ENCODE results near the gene OPRM1. TPM values are rescaled to one million over a fixed set of nuclear protein-coding genes. Genes with fewer than 3 reads are reported as not detected.

Gene OPRM1
- total and polyA plus RNA-seq, 2 donors (not counting 1 experiment from before 2014, with no cell fraction given): not detected

DNA sequence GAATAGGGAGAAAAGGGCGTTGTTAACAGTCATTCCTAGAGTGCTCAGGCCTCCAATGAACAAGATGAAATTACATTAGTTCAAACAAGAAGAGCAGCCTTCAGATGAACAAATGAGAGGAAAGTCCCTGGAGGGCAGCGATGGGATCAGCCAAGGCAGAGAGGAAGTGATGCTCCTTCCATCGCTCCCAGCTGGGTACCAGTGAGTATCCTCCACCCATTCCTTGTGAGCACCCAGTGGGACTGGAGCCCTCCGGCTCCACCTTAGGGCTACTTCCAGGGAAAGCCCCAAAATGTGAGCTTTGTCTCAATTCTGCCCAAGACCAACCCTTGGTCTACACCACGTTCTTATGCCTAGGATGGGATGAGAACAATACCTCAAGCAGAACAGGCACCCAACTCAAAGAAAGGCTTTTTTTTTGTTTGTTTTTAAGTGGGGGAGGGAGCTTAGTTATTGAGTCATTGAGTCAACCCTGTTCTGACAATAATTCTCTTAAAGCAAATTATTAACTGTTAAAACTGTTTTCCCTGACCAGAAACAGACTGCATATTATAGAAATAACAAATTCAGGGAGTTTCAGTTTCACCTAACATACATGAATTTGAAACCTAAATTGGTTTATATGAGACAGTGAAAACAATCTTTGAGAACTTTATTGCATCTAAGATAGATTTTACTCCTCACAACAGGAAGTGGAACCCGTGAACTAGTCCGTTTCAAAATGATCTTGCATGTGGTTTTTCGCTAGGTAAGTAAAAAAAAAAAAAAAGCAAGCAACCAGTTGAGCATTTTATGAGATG, 210.7 kb downstream of the OPRM1 start:
- Histone ChIP-seq H3K27ac (ENCODE audit: low read length in 2 of 2) (no peak overlapping the region), H3K9ac (ENCODE audit: low read length) (no peak overlapping the region), H4K20me1 (ENCODE audit: control insufficient read depth, insufficient read depth, low read length, poor library complexity, severe bottlenecking) (no peaks in the 10 kb centered on the region), H3K9me3 (ENCODE audit: control extremely low read depth in 1 of 3, control insufficient read depth in 2 of 3, insufficient read depth in 1 of 3, low read length in 2 of 3) (peaks cover 0 to 3% (median 0%) of the 10 kb centered on the region in 3 donors), H3K79me2 (ENCODE audit: control insufficient read depth, insufficient read depth, low read length) (no peaks in the 10 kb centered on the region), H3K27me3 (replicated peaks in 1 of 4; ENCODE audit: control extremely low read depth in 1 of 4, control insufficient read depth in 3 of 4, insufficient read depth in 4 of 4, low read length in 3 of 4) (no peaks in the 10 kb centered on the region), H2AFZ (ENCODE audit: insufficient read depth, low read depth, low read length, poor library complexity, severe bottlenecking) (no peak overlapping the region), H3K4me3 (ENCODE audit: control extremely low read depth in 1 of 5, extremely low read depth in 1 of 5, insufficient read depth in 1 of 5, low read depth in 2 of 5, low read length in 4 of 5) (no peak overlapping the region), H3K4me1 (ENCODE audit: control insufficient read depth in 2 of 2, insufficient read depth in 2 of 2, low read length in 2 of 2) (peaks cover 13 to 17% of the 10 kb centered on the region in 2 donors), H3K36me3 (replicated peaks in 1 of 2; ENCODE audit: control extremely low read depth in 1 of 2, control insufficient read depth in 1 of 2, extremely low read depth in 1 of 2, insufficient read depth in 2 of 2, low read length in 1 of 2) (no peaks in the 10 kb centered on the region), H3K4me2 (replicated peaks; ENCODE audit: low read depth, low read length, poor library complexity, severe bottlenecking) (peak overlapping the region; percentile 32)
- intact Hi-C loops (cut with micrococcal nuclease): no loop called here
- H3K9me3 Mint-ChIP-seq (ENCODE audit: insufficient read depth): peaks cover 3% of the 10 kb centered on the region
- no peak overlapping the region for H3K27ac Mint-ChIP-seq
- H3K4me3 Mint-ChIP-seq: no peak overlapping the region
- CTCF ChIA-PET: no interaction called here
- TF ChIP-seq EZH2 (IDR thresholded peaks at IDR 0.05; ENCODE audit: borderline replicate concordance, insufficient read depth, low read depth, low read length, poor library complexity, severe bottlenecking): no peak
- TF ChIP-seq, protein P1, sequence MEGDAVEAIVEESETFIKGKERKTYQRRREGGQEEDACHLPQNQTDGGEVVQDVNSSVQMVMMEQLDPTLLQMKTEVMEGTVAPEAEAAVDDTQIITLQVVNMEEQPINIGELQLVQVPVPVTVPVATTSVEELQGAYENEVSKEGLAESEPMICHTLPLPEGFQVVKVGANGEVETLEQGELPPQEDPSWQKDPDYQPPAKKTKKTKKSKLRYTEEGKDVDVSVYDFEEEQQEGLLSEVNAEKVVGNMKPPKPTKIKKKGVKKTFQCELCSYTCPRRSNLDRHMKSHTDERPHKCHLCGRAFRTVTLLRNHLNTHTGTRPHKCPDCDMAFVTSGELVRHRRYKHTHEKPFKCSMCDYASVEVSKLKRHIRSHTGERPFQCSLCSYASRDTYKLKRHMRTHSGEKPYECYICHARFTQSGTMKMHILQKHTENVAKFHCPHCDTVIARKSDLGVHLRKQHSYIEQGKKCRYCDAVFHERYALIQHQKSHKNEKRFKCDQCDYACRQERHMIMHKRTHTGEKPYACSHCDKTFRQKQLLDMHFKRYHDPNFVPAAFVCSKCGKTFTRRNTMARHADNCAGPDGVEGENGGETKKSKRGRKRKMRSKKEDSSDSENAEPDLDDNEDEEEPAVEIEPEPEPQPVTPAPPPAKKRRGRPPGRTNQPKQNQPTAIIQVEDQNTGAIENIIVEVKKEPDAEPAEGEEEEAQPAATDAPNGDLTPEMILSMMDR (IDR thresholded peaks at IDR 0.05): no peak
- DNase-seq (peak; percentile 26), ATAC-seq (ENCODE audit: low read depth) (no peak)
- peaks cover 11% of the 10 kb centered on the region for H3K27me3 Mint-ChIP-seq
- POLR2A ChIA-PET: no interaction called here
- peaks cover 19% of the 10 kb centered on the region for H3K4me1 Mint-ChIP-seq
- 43% methylated on average over 4 of the region's 8 CpGs for WGBS (ENCODE audit: insufficient coverage)

DNA sequence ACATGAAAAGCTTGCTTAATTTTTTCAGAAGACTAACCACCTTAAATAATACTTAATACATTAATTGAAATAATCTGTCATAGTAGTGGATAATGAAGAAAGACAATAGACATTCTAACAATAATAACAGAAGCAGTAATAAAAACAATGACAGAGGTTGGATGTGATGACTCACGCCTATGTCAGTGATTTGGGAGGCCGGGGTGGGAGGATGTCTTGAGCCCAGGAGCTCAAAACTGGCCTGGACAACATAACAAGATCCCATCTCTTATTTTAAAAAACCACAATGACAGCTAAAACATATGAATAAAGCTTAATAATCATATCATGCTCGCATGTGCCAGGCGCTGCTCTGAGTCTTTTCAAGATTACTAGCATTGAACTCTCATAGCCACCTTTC, 212.1 kb downstream of the OPRM1 start:
- Histone ChIP-seq H3K4me2 (replicated peaks; ENCODE audit: low read depth, low read length, poor library complexity, severe bottlenecking) (no peak overlapping the region), H3K4me3 (ENCODE audit: control extremely low read depth in 1 of 5, extremely low read depth in 1 of 5, insufficient read depth in 1 of 5, low read depth in 2 of 5, low read length in 4 of 5) (no peak overlapping the region), H3K9me3 (ENCODE audit: control extremely low read depth in 1 of 3, control insufficient read depth in 2 of 3, insufficient read depth in 1 of 3, low read length in 2 of 3) (peaks cover 0 to 8% (median 6%) of the 10 kb centered on the region in 3 donors), H3K79me2 (ENCODE audit: control insufficient read depth, insufficient read depth, low read length) (no peaks in the 10 kb centered on the region), H2AFZ (ENCODE audit: insufficient read depth, low read depth, low read length, poor library complexity, severe bottlenecking) (no peak overlapping the region), H3K27me3 (replicated peaks in 1 of 4; ENCODE audit: control extremely low read depth in 1 of 4, control insufficient read depth in 3 of 4, insufficient read depth in 4 of 4, low read length in 3 of 4) (no peaks in the 10 kb centered on the region), H3K9ac (ENCODE audit: low read length) (no peak overlapping the region), H3K27ac (ENCODE audit: low read length in 2 of 2) (no peak overlapping the region), H4K20me1 (ENCODE audit: control insufficient read depth, insufficient read depth, low read length, poor library complexity, severe bottlenecking) (no peaks in the 10 kb centered on the region), H3K36me3 (replicated peaks in 1 of 2; ENCODE audit: control extremely low read depth in 1 of 2, control insufficient read depth in 1 of 2, extremely low read depth in 1 of 2, insufficient read depth in 2 of 2, low read length in 1 of 2) (no peaks in the 10 kb centered on the region), H3K4me1 (ENCODE audit: control insufficient read depth in 2 of 2, insufficient read depth in 2 of 2, low read length in 2 of 2) (peaks cover 13 to 17% of the 10 kb centered on the region in 2 donors)
- H3K9me3 Mint-ChIP-seq (ENCODE audit: insufficient read depth): peaks cover 9% of the 10 kb centered on the region
- ChIA-PET CTCF (no interaction called here), POLR2A (no interaction called here)
- no CpG with 5 or more reads among the region's 4 CpGs for WGBS (ENCODE audit: insufficient coverage)
- H3K4me3 Mint-ChIP-seq: no peak overlapping the region
- DNase-seq: no peak
- TF ChIP-seq, protein P1 (IDR thresholded peaks at IDR 0.05): no peak
- TF ChIP-seq EZH2 (IDR thresholded peaks at IDR 0.05; ENCODE audit: borderline replicate concordance, insufficient read depth, low read depth, low read length, poor library complexity, severe bottlenecking): no peak
- H3K27ac Mint-ChIP-seq: no peak overlapping the region
- peaks cover 19% of the 10 kb centered on the region for H3K4me1 Mint-ChIP-seq
- ATAC-seq (ENCODE audit: low read depth): no peak
- intact Hi-C loops (cut with micrococcal nuclease): no loop called here
- H3K27me3 Mint-ChIP-seq: peaks cover 11% of the 10 kb centered on the region
